ENCODE data around the gene CDKAL1. TPM values are rescaled to one million over a fixed set of nuclear protein-coding genes. Genes with fewer than 3 reads are reported as not detected.

Gene CDKAL1
- total RNA-seq, 1 donor from 2014 or later: 24.8 TPM

- DNase-seq: no peak
- H3K27me3 Mint-ChIP-seq (ENCODE audit: unreplicated experiment): no peaks in the 10 kb centered on the region
- no peak overlapping the region for H3K4me3 Mint-ChIP-seq (ENCODE audit: unreplicated experiment)
- H3K27ac Mint-ChIP-seq (ENCODE audit: unreplicated experiment): no peak overlapping the region
- peaks cover 39% of the 10 kb centered on the region for H3K4me1 Mint-ChIP-seq (ENCODE audit: low read depth, unreplicated experiment)
- no peaks in the 10 kb centered on the region for H3K36me3 Mint-ChIP-seq (ENCODE audit: unreplicated experiment)
- H3K9me3 Mint-ChIP-seq (ENCODE audit: unreplicated experiment): peaks cover 2% of the 10 kb centered on the region
- TF ChIP-seq CTCF (IDR thresholded peaks at IDR 0.05; ENCODE audit: partially characterized antibody, unreplicated experiment): no peak
Measured at GRCh38 chr6:21141616-21142303, 607.5 kb downstream of the CDKAL1 start.

DNA sequence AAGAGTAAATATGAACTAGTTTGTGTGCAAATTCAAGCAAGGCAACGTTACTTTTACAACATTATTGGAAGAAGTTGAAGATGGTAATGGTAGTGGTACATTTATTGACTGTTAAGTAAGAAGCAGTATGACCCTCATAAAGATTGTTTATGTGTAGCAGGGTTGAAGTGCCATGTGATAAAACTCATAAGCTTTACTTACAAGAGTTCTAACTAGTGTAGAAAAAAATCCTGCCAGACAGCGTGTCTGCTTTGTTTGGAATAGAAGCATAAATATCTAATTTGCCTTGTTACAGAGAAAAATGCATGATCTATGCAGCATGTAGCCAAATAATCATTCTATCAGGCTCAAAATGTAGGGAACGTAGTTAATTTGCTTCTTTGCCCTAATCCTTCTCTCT is 608.5 kb downstream of the CDKAL1 start:
- Mint-ChIP-seq H3K4me3 (ENCODE audit: unreplicated experiment) (no peak overlapping the region), H3K9me3 (ENCODE audit: unreplicated experiment) (peaks cover 2% of the 10 kb centered on the region), H3K27me3 (ENCODE audit: unreplicated experiment) (no peaks in the 10 kb centered on the region), H3K36me3 (ENCODE audit: unreplicated experiment) (no peaks in the 10 kb centered on the region), H3K4me1 (ENCODE audit: low read depth, unreplicated experiment) (peaks cover 31% of the 10 kb centered on the region), H3K27ac (ENCODE audit: unreplicated experiment) (no peak overlapping the region)
- TF ChIP-seq CTCF (IDR thresholded peaks at IDR 0.05; ENCODE audit: partially characterized antibody, unreplicated experiment): no peak
- no peak for DNase-seq

GRCh38 chr6:21143645-21144044 is 609.4 kb downstream of the CDKAL1 start:
- peaks cover 2% of the 10 kb centered on the region for H3K9me3 Mint-ChIP-seq (ENCODE audit: unreplicated experiment)
- H3K4me3 Mint-ChIP-seq (ENCODE audit: unreplicated experiment): peak overlapping the region; percentile 53
- no peak for TF ChIP-seq CTCF (IDR thresholded peaks at IDR 0.05; ENCODE audit: partially characterized antibody, unreplicated experiment)
- peak; percentile 39 for DNase-seq
- no peaks in the 10 kb centered on the region for H3K36me3 Mint-ChIP-seq (ENCODE audit: unreplicated experiment)
- no peaks in the 10 kb centered on the region for H3K27me3 Mint-ChIP-seq (ENCODE audit: unreplicated experiment)
- H3K4me1 Mint-ChIP-seq (ENCODE audit: low read depth, unreplicated experiment): peaks cover 23% of the 10 kb centered on the region
- H3K27ac Mint-ChIP-seq (ENCODE audit: unreplicated experiment): no peak overlapping the region

- DNase-seq: no peak
Measured at GRCh38 chr6:21144928-21145327, 610.7 kb downstream of the CDKAL1 start.

More at GRCh38 chr6:21144928-21145327, 610.7 kb downstream of the CDKAL1 start:
- no peak overlapping the region for H3K27ac Mint-ChIP-seq (ENCODE audit: unreplicated experiment)
- H3K4me3 Mint-ChIP-seq (ENCODE audit: unreplicated experiment): no peak overlapping the region
- no peaks in the 10 kb centered on the region for H3K27me3 Mint-ChIP-seq (ENCODE audit: unreplicated experiment)
- TF ChIP-seq CTCF (IDR thresholded peaks at IDR 0.05; ENCODE audit: partially characterized antibody, unreplicated experiment): no peak
- no peaks in the 10 kb centered on the region for H3K36me3 Mint-ChIP-seq (ENCODE audit: unreplicated experiment)
- H3K4me1 Mint-ChIP-seq (ENCODE audit: low read depth, unreplicated experiment): peaks cover 18% of the 10 kb centered on the region
- peaks cover 2% of the 10 kb centered on the region for H3K9me3 Mint-ChIP-seq (ENCODE audit: unreplicated experiment)

Measured in glutamatergic neuron (in vitro differentiated cells).